OCI-LY1 (cell line): ENCODE results near the gene CDK5RAP2.

Experiments used
- H2AFZ ChIP-seq: fragments of 200-600 bp; sonication (generic), shearing (Covaris generic); 2 replicates; pipeline ENCODE4 v1.6.0; 2014; ENCODE audit warnings: antibody characterized with exemption, mild to moderate bottlenecking, low read length
- H3F3A ChIP-seq: fragments of 200-600 bp; sonication (generic), shearing (Covaris generic); 2 replicates; pipeline ENCODE4 v1.6.0; 2014; ENCODE audit warnings: mild to moderate bottlenecking, antibody characterized with exemption, low read length, moderate library complexity; ENCODE audit not compliant: insufficient read depth
- H3K27ac ChIP-seq: fragments of 200-600 bp; sonication (generic); 2 replicates; pipeline ENCODE4 v1.5.1; 2014; ENCODE audit warnings: low read length, mixed run types, mild to moderate bottlenecking, low read depth; ENCODE audit not compliant: poor library complexity, severe bottlenecking
- H3K27me3 ChIP-seq: fragments of 200-600 bp; sonication (generic); 2 replicates; pipeline ENCODE4 v1.6.0; 2014; ENCODE audit warnings: antibody characterized with exemption, mild to moderate bottlenecking, low read length, moderate library complexity; ENCODE audit not compliant: insufficient read depth
- H3K36me3 ChIP-seq: fragments of 200-600 bp; sonication (generic); 2 replicates; pipeline ENCODE4 v1.6.1; 2014; ENCODE audit warnings: mild to moderate bottlenecking, antibody characterized with exemption, low read length, moderate library complexity, mixed read lengths; ENCODE audit not compliant: insufficient read depth
- H3K4me1 ChIP-seq: fragments of 200-600 bp; sonication (generic); 2 replicates; pipeline ENCODE4 v1.5.1; 2014; ENCODE audit warnings: mild to moderate bottlenecking, low read length, moderate library complexity; ENCODE audit not compliant: insufficient read depth, severe bottlenecking
- H3K4me2 ChIP-seq: fragments of 200-600 bp; sonication (generic), shearing (Covaris generic); 2 replicates; pipeline ENCODE4 v1.6.1; 2014; ENCODE audit warnings: low read length
- H3K4me3 ChIP-seq: fragments of 200-600 bp; sonication (generic); 2 replicates; pipeline ENCODE4 v1.5.1; 2014; ENCODE audit warnings: low read length, low read depth, mild to moderate bottlenecking, mixed read lengths; ENCODE audit not compliant: poor library complexity, severe bottlenecking
- H3K79me2 ChIP-seq: fragments of 200-600 bp; shearing (Covaris generic); 2 replicates; pipeline ENCODE4 v1.6.1; 2016; ENCODE audit warnings: mixed run types, low read length, mixed read lengths; ENCODE audit not compliant: insufficient read depth
- H3K9ac ChIP-seq: fragments of 200-600 bp; sonication (generic), shearing (Covaris generic); 2 replicates; pipeline ENCODE4 v1.6.1; 2014; ENCODE audit warnings: mild to moderate bottlenecking, low read length, mixed read lengths
- H3K9me2 ChIP-seq: fragments of 200-600 bp; sonication (generic), shearing (Covaris generic); 2 replicates; pipeline ENCODE4 v1.6.1; 2014; ENCODE audit warnings: low read depth, mild to moderate bottlenecking, low read length, mixed read lengths
- H3K9me3 ChIP-seq: fragments of 200-600 bp; shearing (Covaris generic); 2 replicates; pipeline ENCODE4 v1.6.1; 2014; ENCODE audit warnings: low read length, mixed read lengths
- H4K20me1 ChIP-seq: fragments of 200-600 bp; sonication (generic), shearing (Covaris generic); 2 replicates; pipeline ENCODE4 v1.6.0; 2016; ENCODE audit warnings: mild to moderate bottlenecking, low read length; ENCODE audit not compliant: insufficient read depth
- EZH2 ChIP-seq: fragments of 200-600 bp; sonication (generic), shearing (Covaris generic); IDR thresholded peaks from 2 replicates; pipeline ENCODE4 v1.8.0; 2017; ENCODE audit warnings: borderline replicate concordance, mixed run types, mild to moderate bottlenecking, antibody characterized with exemption, low read length, moderate library complexity, mixed read lengths
- TF ChIP-seq, protein P1 (sequence below): fragments of 200-600 bp; sonication (generic), shearing (Covaris generic); IDR thresholded peaks from 2 replicates; pipeline ENCODE4 v1.5.1; 2017; ENCODE audit warnings: mild to moderate bottlenecking, antibody characterized with exemption, low read length, moderate library complexity, mixed read lengths

CDK5RAP2 gene

DNA sequence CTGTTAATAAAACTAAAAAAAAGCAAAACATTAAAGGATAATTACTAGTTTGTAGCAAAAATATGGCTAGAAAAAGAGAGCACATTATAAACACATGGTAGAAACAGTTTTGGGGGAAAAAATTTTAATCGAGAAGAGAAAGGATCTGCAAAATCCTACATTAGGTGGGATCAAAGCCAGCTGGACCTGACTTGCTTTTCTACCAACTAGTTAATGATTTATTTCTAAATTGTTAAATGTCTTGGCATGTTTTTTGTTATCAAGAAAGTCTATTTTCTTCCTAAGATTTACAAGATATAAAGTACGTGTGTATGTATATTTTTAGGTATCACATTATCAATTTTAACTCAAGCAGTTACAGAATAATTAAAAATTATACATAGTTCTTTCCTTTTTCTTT lies 47.1 kb upstream of the CDK5RAP2 start:
- Histone ChIP-seq H3F3A (no peaks in the 10 kb centered on the region), H3K27me3 (no peaks in the 10 kb centered on the region), H3K9me2 (no peaks in the 10 kb centered on the region), H3K27ac (no peak overlapping the region), H4K20me1 (no peaks in the 10 kb centered on the region), H3K4me2 (no peak overlapping the region), H3K9me3 (no peaks in the 10 kb centered on the region), H3K9ac (no peak overlapping the region), H3K36me3 (no peaks in the 10 kb centered on the region), H2AFZ (no peak overlapping the region), H3K4me3 (no peak overlapping the region), H3K4me1 (no peaks in the 10 kb centered on the region), H3K79me2 (no peaks in the 10 kb centered on the region)
- TF ChIP-seq, protein P1, sequence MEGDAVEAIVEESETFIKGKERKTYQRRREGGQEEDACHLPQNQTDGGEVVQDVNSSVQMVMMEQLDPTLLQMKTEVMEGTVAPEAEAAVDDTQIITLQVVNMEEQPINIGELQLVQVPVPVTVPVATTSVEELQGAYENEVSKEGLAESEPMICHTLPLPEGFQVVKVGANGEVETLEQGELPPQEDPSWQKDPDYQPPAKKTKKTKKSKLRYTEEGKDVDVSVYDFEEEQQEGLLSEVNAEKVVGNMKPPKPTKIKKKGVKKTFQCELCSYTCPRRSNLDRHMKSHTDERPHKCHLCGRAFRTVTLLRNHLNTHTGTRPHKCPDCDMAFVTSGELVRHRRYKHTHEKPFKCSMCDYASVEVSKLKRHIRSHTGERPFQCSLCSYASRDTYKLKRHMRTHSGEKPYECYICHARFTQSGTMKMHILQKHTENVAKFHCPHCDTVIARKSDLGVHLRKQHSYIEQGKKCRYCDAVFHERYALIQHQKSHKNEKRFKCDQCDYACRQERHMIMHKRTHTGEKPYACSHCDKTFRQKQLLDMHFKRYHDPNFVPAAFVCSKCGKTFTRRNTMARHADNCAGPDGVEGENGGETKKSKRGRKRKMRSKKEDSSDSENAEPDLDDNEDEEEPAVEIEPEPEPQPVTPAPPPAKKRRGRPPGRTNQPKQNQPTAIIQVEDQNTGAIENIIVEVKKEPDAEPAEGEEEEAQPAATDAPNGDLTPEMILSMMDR, result no peak
- TF ChIP-seq EZH2, result no peak

DNA sequence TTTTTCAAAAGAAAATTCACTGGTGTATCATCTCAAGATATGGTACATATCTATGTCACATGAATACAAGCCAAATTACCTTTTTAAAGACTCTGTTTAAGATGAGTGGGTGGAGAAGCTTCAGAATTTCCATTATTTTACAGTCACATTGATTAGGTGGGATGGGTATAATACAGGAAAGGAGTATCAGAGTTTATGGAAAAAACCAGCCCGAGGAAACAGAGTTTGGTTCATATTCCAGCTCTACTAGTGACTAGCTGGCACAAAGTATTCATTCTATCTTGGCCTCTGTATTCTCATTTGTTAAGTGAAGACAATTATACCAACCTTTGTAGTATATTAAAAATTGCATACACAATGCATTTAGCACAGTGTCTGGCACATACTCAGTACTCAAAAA lies 46.5 kb upstream of the CDK5RAP2 start:
- Histone ChIP-seq H3K9ac (no peak overlapping the region), H3K79me2 (no peaks in the 10 kb centered on the region), H3K9me2 (no peaks in the 10 kb centered on the region), H3K9me3 (no peaks in the 10 kb centered on the region), H3K27ac (no peak overlapping the region), H2AFZ (no peak overlapping the region), H3K4me2 (no peak overlapping the region), H3K4me3 (no peak overlapping the region), H3K36me3 (no peaks in the 10 kb centered on the region), H4K20me1 (no peaks in the 10 kb centered on the region), H3F3A (no peaks in the 10 kb centered on the region), H3K4me1 (no peaks in the 10 kb centered on the region), H3K27me3 (no peaks in the 10 kb centered on the region)
- no peak for TF ChIP-seq EZH2
- TF ChIP-seq, protein P1, result no peak

DNA sequence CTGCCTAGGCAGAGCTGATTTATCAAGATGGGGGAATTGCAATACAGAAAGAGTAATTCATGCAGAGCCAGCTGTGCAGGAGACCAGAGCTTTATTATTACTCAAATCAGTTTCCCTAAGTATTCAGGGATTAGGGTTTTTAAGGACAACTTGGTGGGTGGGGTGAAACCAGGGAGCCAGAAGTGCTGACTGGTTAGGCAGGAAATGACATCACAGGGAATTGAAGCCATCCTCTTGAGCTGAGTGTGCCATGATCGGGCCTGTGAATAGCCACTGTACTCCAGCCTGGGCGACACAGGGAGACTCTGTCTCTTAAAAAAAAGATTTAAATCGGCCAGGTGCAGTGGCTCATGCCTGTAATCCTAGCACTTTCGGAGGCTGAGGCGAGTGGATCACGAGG lies 45.3 kb upstream of the CDK5RAP2 start:
- H3K27me3 ChIP-seq, result no peaks in the 10 kb centered on the region
- no peak overlapping the region for H3K27ac ChIP-seq
- no peaks in the 10 kb centered on the region for H3K9me2 ChIP-seq
- no peak overlapping the region for H3K4me3 ChIP-seq
- H3K9ac ChIP-seq, result no peak overlapping the region
- H2AFZ ChIP-seq, result no peak overlapping the region
- no peak for TF ChIP-seq EZH2
- TF ChIP-seq, protein P1, result no peak
- no peaks in the 10 kb centered on the region for H3K9me3 ChIP-seq
- H4K20me1 ChIP-seq, result no peaks in the 10 kb centered on the region
- H3K79me2 ChIP-seq, result no peaks in the 10 kb centered on the region
- H3K36me3 ChIP-seq, result no peaks in the 10 kb centered on the region
- no peaks in the 10 kb centered on the region for H3K4me1 ChIP-seq
- no peak overlapping the region for H3K4me2 ChIP-seq
- H3F3A ChIP-seq, result no peaks in the 10 kb centered on the region
